HG03045 (cell line): ENCODE data around the gene C12orf57.
"Not testable (repeated sequence)": the region's sequence is repeated elsewhere in the genome, so short reads cannot be mapped to it uniquely, and the experiment has no call there.

Experiments
- ATAC-seq: cut with Tn5 transposase; IDR thresholded peaks from one replicate; pipeline ENCODE4 v1.9.1; 2021; ENCODE audit warnings: mild to moderate bottlenecking, moderate library complexity; ENCODE audit not compliant: unreplicated experiment

The C12orf57 gene, protein sequence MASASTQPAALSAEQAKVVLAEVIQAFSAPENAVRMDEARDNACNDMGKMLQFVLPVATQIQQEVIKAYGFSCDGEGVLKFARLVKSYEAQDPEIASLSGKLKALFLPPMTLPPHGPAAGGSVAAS

GRCh38 chr12:6943722-6944380 lies at the start of gene C12orf57, which contains the start of gene RNU7-1:
Gene C12orf57, plus strand, starts transcription at chr12:6944022. Its CDS starts 100 bp downstream, at chr12:6944122.
Gene RNU7-1, plus strand, starts transcription at chr12:6943816.
- ATAC-seq: peak; percentile 43

- no peak for ATAC-seq
Observed at GRCh38 chr12:6894321-6894720, 49.5 kb upstream of the C12orf57 start.

GRCh38 chr12:6896846-6897435 lies 46.9 kb upstream of the C12orf57 start:
- ATAC-seq: no peak

DNA sequence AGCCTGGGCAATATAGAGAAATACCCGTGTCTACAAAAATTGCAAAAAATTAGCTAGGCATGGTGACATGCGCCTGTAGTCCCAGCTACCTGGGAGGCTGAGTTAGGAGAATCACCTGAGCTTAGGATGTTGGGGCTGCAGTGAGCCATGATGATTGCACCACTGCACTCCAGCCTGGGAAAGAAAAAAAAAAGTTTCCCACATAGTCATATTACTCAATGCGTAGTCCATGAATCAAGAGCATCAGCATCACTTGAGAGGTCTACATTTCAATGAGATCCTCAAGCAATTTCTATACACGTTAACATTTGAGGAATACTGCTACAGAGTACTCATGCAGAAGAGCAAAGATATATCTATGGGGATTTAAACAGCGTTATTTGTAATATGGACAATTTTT lies 44.4 kb upstream of the C12orf57 start:
- no peak for ATAC-seq

GRCh38 chr12:6899837-6900519 lies 43.8 kb upstream of the C12orf57 start:
- ATAC-seq: no peak

GRCh38 chr12:6902448-6902847 lies 41.4 kb upstream of the C12orf57 start:
- no peak for ATAC-seq

DNA sequence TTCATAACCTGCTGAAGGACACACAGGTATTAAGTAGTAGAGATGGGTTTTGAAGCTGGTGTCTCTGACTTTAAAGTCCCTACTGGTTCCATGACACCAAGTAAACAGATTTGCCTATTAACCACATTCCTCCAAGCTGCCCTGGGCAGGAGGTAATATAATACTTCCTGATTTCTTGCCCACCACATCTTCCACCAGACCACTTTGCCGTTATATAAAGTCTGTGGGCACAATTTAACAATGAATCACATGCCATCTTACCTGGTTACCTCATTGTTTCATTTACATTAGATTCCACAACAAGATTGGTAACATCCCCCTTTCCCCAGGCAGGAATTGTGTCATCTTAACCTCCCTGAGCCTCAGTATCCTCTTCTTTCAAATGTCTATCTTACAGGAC lies 40.1 kb upstream of the C12orf57 start:
- no peak for ATAC-seq

DNA sequence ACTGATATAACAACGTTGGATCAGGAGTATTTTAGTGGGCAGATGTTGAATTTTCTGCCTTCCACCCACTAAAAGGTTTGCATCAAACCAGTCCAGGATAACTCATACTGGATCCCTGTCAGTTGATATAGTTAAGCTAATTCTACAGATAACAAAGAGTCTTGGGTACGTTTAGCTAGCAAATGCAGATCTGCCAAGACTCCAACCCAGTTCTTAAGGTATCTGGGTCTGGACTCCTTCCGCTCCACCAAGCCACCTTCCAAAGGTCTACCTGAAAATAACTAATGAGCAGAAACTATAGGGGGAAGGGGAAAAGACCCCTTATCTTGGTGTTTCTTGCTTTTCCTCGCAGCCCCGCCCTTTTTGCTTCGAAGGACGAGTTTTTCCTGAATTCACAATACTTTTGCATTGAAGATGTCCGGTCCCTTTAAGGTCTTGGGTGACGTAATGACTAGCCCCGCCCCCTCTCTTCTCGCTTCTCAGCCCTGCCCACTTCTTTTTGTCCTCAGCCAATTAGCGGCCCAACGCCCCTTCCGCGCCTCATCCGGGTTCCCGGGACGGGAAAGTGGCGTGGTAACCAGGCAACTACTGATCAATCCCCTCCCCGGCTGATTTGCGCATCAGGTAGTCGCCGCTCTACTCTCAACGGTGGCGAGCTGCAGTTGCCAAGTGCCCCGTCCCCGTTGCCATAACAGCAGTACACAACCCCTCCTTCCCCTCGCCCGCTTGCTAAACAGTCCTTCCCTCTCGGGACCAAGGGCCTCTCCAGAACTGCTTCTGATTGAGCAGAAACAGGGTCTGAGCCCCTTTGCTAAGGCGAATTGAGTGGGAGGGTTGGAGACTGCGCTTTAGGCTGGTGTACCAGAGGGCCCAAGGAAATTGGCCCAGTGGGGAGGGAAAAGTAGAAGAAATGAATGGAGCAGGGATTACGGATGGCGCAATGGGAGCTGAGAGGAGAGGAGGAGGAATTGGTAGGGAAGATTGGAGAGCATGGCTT lies 39.2 kb upstream of the C12orf57 start, which contains the start of gene LRRC23:
Gene LRRC23, plus strand, starts transcription at position 543 of the 997 bp plus-strand sequence. CDS start 812 bp downstream, outside the sequence.
- ATAC-seq: peak; percentile 95

DNA sequence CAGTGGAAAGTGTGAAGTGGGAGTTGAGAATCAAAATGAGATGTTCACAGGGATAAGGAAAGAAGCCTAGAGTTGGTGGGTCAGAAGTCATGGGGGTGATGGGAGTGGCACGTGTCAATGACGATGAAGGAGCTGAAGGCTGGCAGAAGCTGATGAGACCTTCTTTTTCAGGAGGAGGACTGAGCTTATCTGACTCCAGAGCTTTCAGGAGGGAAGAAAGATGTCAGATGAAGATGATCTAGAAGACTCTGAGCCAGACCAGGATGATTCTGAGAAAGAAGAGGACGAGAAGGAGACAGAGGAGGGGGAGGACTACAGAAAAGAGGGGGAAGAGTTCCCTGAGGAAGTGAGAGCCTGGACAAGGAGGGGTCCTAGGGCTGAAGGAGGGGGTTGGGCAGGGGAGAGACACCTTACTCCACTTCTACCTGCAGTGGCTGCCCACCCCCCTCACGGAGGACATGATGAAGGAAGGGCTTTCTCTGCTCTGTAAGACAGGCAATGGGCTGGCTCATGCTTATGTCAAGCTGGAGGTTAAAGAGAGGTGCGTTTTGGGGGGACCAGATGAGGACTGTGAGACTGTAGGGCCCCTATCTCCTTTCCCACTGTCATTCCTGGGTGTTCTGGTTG lies 38.3 kb upstream of the C12orf57 start:
- no peak for ATAC-seq

- not testable (repeated sequence) for ATAC-seq
Observed at GRCh38 chr12:6908141-6908540, 35.7 kb upstream of the C12orf57 start.

- ATAC-seq: no peak
Observed at GRCh38 chr12:6909421-6910145, 34.2 kb upstream of the C12orf57 start.

- no peak for ATAC-seq
Observed at GRCh38 chr12:6912164-6912935, 31.5 kb upstream of the C12orf57 start.

DNA sequence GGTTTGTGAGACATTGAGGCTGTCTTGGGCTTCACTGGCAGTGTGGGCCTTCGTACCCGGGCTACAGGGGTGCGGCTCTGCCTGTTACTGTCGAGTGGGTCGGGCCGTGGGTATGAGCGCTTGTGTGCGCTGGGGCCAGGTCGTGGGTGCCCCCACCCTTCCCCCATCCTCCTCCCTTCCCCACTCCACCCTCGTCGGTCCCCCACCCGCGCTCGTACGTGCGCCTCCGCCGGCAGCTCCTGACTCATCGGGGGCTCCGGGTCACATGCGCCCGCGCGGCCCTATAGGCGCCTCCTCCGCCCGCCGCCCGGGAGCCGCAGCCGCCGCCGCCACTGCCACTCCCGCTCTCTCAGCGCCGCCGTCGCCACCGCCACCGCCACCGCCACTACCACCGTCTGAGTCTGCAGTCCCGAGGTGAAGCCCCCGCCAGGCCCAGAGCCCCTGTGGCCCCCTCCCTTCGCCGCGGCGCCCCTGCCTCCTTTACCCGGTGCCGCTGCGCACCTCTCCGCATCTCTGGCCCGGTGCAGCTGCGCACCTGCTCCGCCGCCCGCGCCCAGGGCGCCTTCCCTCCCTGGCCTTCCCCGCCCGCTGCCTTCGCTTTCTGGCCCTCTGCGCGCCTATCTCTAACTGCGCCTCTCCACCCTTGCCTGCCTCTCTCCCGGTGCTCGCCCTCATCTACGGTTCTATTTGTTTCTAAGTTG lies 29.4 kb upstream of the C12orf57 start, which contains the start of gene ENO2:
Gene ENO2, plus strand, starts transcription at position 335 of the 701 bp plus-strand sequence. CDS start 1,253 bp downstream, outside the sequence.
- peak; percentile 80 for ATAC-seq

DNA sequence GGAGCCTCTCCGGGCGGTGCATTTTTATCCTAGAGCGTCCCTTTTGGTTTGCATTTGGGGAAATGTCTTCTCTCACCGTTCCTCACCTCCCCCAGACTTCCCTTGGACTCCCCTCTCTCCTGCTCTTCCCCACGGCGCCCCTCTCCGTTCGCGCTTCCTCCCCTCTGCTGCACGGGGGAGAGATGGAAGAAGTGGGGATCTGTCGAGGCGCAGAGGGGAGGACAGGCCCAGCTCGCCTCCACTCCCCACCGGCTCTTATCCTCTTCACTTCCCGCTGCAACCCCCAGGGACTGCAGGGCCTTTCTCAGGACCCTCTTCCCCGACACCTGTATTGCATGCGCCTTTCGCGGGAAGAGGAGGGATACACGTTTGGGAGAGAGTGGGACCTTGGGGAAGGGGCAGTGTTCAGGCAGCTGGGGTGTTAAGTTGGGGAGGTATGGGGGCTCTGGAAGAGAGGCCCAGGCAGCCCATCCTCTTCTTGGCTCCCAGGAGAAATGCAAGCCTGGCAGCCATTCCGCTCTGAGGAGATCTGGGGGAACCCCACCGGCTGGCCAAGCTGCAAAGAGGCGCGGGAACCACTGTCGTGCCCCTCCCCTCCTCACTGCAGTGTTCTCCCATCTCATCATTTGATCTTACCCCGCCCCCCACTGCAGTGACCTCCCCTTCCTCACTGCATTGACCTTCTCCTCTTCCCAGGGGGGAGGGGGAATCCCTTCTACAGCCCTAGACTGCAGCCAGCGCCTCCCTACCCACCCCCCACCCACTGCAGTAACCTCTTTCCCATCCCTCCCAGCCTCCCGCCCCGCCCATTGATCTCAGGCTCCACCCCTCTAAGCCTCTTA lies 28.7 kb upstream of the C12orf57 start:
- no peak for ATAC-seq

GRCh38 chr12:6915789-6916285 lies 28.0 kb upstream of the C12orf57 start:
- ATAC-seq: no peak

DNA sequence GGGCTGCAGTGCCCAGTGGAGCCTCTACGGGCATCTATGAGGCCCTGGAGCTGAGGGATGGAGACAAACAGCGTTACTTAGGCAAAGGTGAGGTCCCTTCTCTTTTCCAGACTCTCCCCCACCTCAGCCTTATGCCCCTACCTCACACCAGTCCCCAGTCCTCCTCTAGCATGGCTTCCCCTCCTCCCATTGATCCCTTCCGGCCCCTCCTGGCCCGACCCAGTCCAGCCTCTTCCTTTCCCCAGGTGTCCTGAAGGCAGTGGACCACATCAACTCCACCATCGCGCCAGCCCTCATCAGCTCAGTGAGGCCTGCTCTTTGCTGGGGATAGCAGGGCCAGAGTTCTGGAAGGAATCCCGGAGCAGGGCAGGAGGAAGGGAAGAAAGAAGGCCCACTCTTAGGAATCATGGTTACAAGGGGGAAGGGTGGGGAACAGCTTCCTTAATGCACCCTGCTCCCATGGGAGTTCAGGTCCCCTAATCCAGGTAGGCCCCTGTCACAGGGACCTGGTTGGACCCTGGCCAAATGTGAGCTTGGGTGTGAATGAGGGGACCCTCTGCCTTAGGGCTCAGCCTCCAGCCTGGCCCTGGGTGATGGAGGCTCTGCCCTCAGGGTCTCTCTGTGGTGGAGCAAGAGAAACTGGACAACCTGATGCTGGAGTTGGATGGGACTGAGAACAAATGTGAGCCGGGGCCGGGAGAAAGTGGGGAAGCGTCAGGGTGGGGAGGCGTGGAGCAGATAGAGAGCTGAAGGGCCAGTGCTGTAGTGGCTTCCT lies 27.2 kb upstream of the C12orf57 start:
- no peak for ATAC-seq
